Activated CD8-positive, alpha-beta memory T cell treated with anti-CD3 and anti-CD28 coated beads for 48 hours (primary cell): ENCODE measurements around the gene PAX5.
A peak's percentile ranks its signal among the peaks of the same experiment; 100 is the strongest.

Source experiments
- DNase-seq, 3 experiments: peaks; one replicate each; pipeline ENCODE4 v3.0.0-alpha.2; 2020; ENCODE audit warnings: low read depth in 2 of 3, low spot score in 2 of 3

PAX5 gene

GRCh38 chr9:36864491-36865410 lies 169.3 kb downstream of the PAX5 start:
- no peak for DNase-seq

DNA sequence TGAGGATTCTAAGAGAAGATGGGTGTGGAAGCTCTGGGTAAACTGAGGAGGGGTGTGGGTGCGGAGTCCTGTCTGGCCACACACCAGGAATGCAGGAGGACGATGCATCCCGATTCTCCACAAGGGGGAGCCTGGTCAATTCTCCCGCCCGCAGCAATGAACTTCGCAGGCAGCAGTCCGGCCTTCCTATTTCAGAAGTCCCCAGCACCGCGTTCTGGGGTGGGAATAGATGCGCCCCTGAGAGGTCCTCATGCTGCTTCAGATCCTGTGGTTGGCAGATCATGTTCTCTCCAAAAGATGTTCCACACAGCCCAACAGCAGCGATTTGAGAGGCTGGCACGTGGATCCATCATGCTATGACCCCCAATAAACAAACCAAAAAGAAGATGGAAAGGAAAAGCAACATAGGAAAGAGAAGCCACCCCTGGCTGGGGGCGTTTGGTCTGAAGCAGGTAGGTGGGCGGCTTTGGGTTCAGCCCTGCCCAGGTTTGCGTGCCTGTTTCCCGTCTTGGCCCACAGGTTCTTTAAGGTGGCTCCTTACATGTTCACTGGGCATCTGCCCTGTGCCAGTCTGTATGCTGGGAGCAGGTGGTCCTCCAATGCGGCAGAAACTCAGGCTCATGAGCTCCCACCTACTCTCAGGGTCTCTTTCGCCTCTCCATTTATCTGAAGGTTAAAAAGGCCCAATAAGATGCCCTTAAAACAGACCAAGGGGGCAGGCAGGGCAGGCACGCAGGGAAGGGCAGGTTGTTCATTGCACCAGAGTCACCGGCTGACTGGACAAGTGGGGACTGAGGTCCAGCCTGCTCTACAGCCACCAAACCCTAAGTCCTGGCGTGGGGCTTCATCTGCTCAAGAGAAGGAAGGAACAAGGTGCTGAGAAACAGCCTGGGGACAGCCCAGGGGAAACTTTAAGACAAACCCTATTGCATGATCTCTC lies 171.6 kb downstream of the PAX5 start:
- no peak for DNase-seq

GRCh38 chr9:36861528-36862205 lies 172.4 kb downstream of the PAX5 start:
- DNase-seq = no peak

GRCh38 chr9:36858805-36859375 lies 175.2 kb downstream of the PAX5 start:
- no peak for DNase-seq

GRCh38 chr9:36855448-36856315 lies 178.4 kb downstream of the PAX5 start:
- DNase-seq = peak in 1 of 3 experiments; percentile 18

- DNase-seq = no peak
Observed at GRCh38 chr9:36854751-36855150, 179.3 kb downstream of the PAX5 start.

GRCh38 chr9:36854034-36854433 lies 180.0 kb downstream of the PAX5 start:
- DNase-seq = no peak

DNA sequence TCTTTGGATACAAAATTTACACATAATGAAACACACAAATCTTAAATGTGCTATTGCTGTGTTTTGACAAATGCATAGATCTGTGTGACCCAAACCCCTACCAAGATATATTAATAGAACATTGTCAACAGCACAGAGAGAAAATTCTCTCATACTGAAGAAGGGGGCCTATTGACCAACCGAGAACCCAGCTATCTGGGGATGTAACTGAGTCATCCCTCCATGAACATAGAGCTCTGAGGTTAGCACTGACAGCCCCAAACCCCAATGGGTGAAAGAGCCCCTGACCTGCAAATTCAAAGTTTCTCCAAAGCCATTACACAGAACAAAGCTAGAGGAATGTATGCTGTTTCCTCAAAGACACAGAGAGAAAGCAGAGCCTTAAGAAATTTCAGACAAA lies 180.8 kb downstream of the PAX5 start:
- no peak for DNase-seq

DNA sequence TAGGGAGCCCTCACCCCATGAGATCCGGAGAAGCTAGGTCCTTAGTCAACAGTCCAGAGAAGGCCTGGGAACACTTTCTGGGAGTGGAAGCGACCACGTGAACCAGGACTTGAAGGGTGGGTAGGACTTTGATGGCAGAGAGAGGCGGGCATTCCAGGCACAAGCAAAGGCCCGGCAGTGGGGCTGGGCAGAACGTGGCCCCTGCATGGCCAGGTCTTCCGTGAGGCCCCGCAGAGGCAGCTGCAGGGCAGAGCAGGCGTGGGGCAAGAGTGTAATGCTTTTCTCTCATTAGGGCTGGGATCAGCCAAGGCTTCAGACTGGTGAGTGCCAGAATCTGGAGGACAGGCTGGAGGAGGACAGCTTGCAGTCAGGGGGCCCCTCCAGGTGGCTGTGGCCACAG lies 184.1 kb downstream of the PAX5 start:
- DNase-seq = no peak

- DNase-seq = no peak
Observed at GRCh38 chr9:36848946-36849345, 185.1 kb downstream of the PAX5 start.

GRCh38 chr9:36847781-36848673 lies 186.0 kb downstream of the PAX5 start:
- DNase-seq = no peak

GRCh38 chr9:36846621-36847020 lies 187.4 kb downstream of the PAX5 start:
- DNase-seq = no peak

- no peak for DNase-seq
Observed at GRCh38 chr9:36845844-36846243, 188.2 kb downstream of the PAX5 start.

DNA sequence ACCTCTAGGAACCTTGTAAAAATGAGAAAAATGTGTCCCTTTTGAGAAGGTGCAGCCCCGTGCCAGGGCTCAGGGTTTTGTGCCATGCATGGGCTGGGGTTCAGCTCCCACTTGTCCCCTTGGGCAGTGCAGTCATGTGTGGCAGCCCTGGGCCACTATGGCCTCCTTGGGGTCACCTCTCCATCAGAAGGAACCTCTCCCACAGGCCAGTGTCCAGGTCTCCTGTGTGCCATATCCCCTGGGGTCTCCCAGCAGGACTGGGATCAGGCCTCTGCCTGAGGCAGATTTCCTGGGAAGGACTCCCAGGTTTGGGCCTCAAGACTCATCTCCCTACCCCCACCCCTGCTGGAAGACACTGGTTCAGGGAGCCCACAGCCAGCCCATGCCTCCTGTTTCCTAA lies 189.1 kb downstream of the PAX5 start:
- DNase-seq = no peak

DNA sequence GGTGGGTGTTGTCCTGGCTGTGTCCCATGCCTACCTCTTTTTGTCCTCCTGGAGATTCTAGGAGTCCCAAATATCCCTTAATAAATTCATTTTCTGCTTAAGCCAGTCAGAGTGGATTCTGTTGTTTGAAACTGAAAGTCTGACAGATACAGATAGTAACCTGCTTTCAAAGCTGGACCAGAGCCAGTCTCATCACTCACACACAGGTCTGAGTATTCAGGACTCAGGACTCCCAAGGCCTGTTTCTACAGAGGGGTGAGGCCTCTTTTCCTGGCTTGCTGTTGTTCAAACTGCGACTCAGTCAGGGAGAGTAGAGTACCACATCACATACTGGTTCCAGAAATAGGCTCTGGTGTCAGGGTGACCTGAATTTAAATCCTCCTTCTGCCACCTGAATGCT lies 190.1 kb downstream of the PAX5 start:
- DNase-seq = no peak

DNA sequence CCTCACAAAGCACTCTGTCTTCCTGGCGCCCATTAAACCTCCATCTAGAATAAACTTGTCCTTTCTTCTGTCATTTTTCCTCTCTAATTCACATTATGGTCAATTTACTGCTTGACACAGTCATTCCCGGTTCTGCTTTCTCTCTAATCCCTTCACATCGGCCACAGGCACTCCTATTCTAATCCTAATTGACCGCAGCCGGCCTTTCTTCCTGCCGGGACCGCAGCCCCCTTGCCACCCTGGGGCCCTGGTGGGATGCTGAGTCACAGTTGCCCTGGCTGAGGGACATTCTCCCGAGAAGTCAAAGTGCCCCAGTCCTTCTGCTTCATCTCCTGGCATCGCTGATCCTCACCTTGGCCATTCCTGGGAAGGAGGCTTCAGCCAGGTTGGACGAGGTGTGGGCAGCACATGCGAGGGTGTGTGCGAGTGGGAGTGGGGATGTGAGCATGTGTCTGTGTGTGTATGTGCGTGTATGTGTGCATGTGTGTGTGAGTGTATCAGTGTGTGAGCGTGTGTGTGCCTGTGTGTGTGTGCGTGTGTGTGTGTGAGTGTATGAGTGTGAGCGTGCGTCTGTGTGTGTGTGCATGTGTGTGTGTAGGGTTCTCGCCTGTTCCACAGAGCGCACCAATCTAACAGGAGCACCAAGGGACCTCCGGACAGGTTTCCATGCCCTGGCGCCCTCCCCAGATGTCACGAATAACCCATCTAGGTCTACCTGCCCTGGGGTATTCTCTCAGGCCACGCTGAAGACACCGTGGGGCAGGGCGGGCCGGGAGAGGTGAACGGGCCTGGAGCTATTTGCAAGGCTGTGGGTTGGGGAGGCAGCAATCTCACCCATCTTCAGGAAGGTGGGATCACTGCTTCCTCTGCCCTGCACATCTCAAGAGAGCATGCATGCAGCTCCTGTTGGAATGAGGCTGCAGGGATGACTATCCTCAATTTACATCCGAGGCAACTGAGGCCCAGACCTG lies 191.2 kb downstream of the PAX5 start:
- DNase-seq = no peak

DNA sequence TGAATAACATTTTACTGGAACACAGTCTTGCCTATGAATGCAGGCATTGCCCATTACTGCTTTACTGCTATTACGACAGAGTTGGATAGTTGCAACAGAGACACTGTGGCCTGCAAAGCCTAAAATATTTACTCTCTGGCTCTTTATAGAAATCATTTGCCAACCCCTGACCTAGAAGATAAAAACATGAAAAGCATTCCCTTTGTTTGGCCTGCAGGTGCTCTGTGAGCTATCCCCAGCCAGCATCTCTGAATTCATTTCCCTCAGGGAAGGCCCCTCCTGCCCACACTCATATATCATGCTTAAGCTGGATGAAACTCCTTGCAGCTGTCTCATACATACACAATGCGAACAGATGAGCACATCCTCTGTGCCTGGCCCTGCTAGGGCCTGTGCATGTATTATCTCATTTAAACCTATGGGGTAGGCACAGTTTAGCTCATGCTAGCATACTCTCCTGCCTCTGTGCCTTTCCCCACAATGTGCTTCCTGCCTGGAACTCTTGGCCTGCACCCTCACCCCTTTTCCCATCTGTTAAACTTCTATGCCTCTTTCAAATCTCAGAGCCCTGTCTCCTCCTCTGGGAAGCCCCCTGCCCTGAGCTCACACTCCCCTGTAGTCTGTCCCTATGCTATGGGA lies 193.1 kb downstream of the PAX5 start:
- DNase-seq = no peak
